Mammary epithelial cell (primary cell): ENCODE results near the gene FUNDC2.

Experiments
- CTCF ChIP-seq, 2 donors: IDR thresholded peaks in 1 of 2; conservative IDR thresholded peaks in 1 of 2; 2 replicates each; pipeline ENCODE4 v1.5.1; 2011 to 2012; ENCODE audit warnings: inconsistent platforms in 2 of 2, low read length in 2 of 2, mild to moderate bottlenecking in 2 of 2, control low read depth in 1 of 2, low read depth in 1 of 2; ENCODE audit not compliant: insufficient read depth in 1 of 2; ENCODE audit errors: extremely low read depth in 1 of 2
- EZH2 ChIP-seq: IDR thresholded peaks from 2 replicates; pipeline ENCODE4 v1.6.1; 2012; ENCODE audit warnings: low read length, inconsistent platforms, borderline replicate concordance

DNA sequence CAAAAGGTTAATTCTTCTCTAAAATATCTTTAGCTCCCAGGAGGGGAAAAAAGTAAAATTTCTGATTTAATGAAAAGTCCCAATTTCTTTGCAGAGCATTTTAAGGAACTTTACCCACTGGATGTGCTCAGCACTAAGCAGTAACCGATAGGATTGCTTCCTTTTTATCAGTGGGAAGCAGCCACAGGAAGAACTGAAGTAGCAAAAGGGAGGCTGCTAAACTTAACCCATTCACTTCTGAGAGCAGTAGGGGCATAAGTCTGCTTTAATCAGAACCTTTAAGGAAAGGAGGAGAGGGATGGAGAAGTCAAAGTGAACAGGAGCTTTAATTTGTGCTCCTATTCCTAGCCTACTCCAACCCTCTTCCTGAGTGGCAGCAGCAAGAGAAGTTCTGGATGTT lies 4.1 kb upstream of the FUNDC2 start, which contains the start of gene F8:
- no peak for TF ChIP-seq EZH2
- no peak for TF ChIP-seq CTCF (conservative IDR thresholded peaks at IDR 0.05 in 1 of 2, IDR thresholded peaks at IDR 0.05 in 1 of 2; ENCODE audit: extremely low read depth in 1 of 2, insufficient read depth in 1 of 2, low read depth in 1 of 2, low read length in 2 of 2)
